Measurements from ENCODE around the gene ADGRV1. TPM values are rescaled to one million over a fixed set of nuclear protein-coding genes. Genes with fewer than 3 reads are reported as not detected.

ADGRV1 gene
- total and polyA plus RNA-seq, 12 donors: 129 to 2,577 (median 695) TPM

DNA sequence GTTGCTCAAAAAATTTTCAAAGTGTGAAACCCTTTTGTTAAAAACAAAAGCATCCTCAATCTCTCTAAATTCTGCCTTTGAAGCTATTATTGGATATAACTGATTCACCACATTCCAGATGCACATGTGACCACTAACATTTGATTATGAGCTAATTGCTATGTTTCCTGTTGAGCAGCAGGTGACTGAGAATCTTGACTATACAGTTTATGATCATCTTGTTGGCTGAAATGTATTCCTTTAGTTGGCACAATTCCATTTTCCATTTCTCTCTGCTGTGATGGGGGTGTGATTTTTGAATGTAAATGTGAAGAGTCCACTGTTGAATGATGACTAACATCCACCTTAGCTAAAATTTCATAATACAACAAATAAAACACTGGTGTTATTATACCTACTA, 39.9 kb upstream of the ADGRV1 start:
- TF ChIP-seq POLR2A (IDR thresholded peaks at IDR 0.05): no peak
- TF ChIP-seq, protein P1, sequence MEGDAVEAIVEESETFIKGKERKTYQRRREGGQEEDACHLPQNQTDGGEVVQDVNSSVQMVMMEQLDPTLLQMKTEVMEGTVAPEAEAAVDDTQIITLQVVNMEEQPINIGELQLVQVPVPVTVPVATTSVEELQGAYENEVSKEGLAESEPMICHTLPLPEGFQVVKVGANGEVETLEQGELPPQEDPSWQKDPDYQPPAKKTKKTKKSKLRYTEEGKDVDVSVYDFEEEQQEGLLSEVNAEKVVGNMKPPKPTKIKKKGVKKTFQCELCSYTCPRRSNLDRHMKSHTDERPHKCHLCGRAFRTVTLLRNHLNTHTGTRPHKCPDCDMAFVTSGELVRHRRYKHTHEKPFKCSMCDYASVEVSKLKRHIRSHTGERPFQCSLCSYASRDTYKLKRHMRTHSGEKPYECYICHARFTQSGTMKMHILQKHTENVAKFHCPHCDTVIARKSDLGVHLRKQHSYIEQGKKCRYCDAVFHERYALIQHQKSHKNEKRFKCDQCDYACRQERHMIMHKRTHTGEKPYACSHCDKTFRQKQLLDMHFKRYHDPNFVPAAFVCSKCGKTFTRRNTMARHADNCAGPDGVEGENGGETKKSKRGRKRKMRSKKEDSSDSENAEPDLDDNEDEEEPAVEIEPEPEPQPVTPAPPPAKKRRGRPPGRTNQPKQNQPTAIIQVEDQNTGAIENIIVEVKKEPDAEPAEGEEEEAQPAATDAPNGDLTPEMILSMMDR (IDR thresholded peaks at IDR 0.05): no peak
- H3K27me3 ChIP-seq: no peaks in the 10 kb centered on the region
- H3K9me3 ChIP-seq (replicated peaks in 1 of 3): no peaks in the 10 kb centered on the region
- no peak overlapping the region for H3K4me3 ChIP-seq
- no peaks in the 10 kb centered on the region for H3K4me1 ChIP-seq (replicated peaks in 1 of 2)
- intact Hi-C loops (cut with DNase I): no loop called here
- no peak for DNase-seq
- H3K27ac ChIP-seq: no peak overlapping the region
- H3K36me3 ChIP-seq (replicated peaks in 1 of 2): peaks cover 0 to 16% of the 10 kb centered on the region in 2 donors

DNA sequence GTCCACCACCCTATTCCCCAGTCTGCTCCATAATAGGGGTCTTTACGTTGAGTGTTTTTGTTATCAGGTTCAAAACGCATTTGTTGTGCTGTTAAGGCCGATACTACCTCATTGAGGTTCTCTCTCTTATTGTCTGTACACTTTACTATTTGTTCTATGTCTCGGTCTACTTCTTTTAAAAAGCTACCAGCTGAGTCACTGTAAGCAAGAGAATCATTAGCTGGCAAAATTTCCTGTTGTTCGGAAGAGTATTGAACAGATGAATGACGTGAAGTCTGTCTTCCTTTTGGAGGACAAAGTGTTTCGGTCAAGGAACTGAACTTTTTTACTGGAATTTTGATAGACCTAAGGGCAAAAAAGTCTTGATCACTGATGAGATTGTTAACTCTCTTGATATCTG, 39.5 kb upstream of the ADGRV1 start:
- Histone ChIP-seq H3K27ac (no peak overlapping the region), H3K9me3 (replicated peaks in 1 of 3) (no peaks in the 10 kb centered on the region), H3K4me3 (no peak overlapping the region), H3K27me3 (no peaks in the 10 kb centered on the region), H3K4me1 (replicated peaks in 1 of 2) (no peaks in the 10 kb centered on the region), H3K36me3 (replicated peaks in 1 of 2) (peaks cover 0 to 19% of the 10 kb centered on the region in 2 donors)
- no peak for DNase-seq
- TF ChIP-seq POLR2A (IDR thresholded peaks at IDR 0.05): no peak
- TF ChIP-seq, protein P1 (IDR thresholded peaks at IDR 0.05): no peak
- WGBS, 4 donors: 89 to 95% (median 91%) methylated on average over 7 of the region's 7 CpGs
- intact Hi-C loops (cut with DNase I): no loop called here

DNA sequence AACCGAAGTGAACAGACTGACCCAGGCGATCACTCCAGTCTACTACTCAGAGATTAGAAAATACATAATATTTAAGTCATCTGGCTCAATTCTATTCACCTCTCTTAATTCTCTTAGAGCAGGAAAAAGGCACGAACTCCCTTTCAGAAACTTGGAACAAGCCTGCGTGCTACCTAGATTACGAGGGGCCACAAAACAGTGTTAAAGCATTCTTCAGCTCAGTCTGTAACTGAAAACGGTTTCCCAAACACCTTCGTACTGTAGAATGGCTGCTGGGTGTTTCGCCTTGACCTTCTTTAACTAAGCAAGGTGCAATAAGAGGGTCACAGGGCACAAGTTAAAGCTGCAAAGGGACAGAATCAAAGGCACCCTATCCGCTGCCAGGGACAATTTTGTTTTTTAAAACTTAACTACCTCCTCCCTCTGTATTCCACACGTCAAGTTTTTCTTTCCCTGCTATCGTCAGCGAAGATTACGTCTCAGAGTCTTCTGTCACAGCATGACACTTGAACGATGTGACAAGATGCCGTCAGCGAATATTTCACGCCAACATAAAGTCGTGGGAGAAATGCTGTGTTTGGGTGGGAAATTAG, 29.9 kb upstream of the ADGRV1 start:
- Histone ChIP-seq H3K4me1 (replicated peaks in 1 of 2) (peaks cover 5 to 39% of the 10 kb centered on the region in 2 donors), H3K9me3 (replicated peaks in 1 of 3) (no peaks in the 10 kb centered on the region), H3K27me3 (no peaks in the 10 kb centered on the region), H3K27ac (peak overlapping the region; percentile 17 to 94 (median 91)), H3K36me3 (replicated peaks in 1 of 2) (peaks cover 0 to 12% of the 10 kb centered on the region in 2 donors), H3K4me3 (peak overlapping the region; percentile 70 to 96 (median 76))
- intact Hi-C loops (cut with DNase I): no loop called here
- no peak for TF ChIP-seq POLR2A (IDR thresholded peaks at IDR 0.05)
- TF ChIP-seq, protein P1 (IDR thresholded peaks at IDR 0.05): no peak
- WGBS, 4 donors: 1 to 2% (median 2%) methylated on average over 18 of the region's 18 CpGs
- DNase-seq: peak in 4 of 7 donors; percentile 7 to 22 (median 16)

DNA sequence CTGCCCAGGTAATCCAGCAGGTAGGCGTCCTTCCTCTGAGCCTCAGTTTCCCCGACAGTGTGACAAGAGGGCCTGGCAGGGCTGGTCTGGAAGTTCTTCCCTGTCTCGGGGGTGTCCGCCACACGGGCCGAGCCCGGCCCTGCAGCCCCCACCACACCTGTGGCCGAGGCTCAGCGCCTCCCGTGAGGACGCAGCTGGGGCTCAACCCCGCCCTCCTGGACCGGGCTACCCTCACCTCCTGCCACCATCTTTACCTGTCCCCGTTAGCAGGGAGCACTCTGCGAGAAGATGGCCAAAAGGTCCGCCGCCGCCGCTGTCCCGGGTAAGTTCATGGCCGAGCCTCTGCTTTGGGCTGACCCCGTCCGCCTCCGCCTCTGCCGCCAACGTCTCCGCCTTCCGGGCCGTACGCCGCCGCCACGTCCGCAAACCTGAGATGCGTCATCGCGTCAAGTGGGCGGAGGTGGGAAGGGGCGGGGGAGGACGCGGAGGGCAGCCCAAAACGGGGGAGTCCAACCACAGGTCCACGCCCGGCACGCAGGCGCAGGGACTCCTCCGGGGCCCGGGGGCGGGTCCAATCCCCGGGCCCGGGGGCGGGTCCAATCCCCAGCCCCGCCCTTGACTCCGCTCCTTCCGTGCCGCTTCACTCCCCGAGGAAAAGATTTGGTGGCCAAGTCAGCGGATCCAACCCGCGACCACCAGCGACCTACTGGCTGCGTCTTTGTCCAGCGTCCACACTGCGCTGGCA, 29.2 kb upstream of the ADGRV1 start, which contains the start of gene LYSMD3:
Gene LYSMD3, minus strand, starts transcription at position 391 of the 745 bp plus-strand sequence. CDS start 4,295 bp downstream, outside the sequence.
- 0 to 1% (median 1%) methylated on average over 7 to 64 of the region's 64 CpGs for WGBS, 4 donors

More for the DNA sequence above, 29.2 kb upstream of the ADGRV1 start, which contains the start of gene LYSMD3:
- peak; percentile 71 to 94 for TF ChIP-seq POLR2A (IDR thresholded peaks at IDR 0.05)
- TF ChIP-seq, protein P1 (IDR thresholded peaks at IDR 0.05): peak in 1 of 6 experiments; percentile 9
- Histone ChIP-seq H3K27ac (peak within 1 kb of the TSS; percentile 17 to 94 (median 91)), H3K9me3 (replicated peaks in 1 of 3) (no peaks in the 10 kb centered on the region), H3K4me1 (replicated peaks in 1 of 2) (peaks cover 5 to 39% of the 10 kb centered on the region in 2 donors), H3K36me3 (replicated peaks in 1 of 2) (peaks cover 0 to 6% of the 10 kb centered on the region in 2 donors), H3K4me3 (peak within 1 kb of the TSS; percentile 70 to 98 (median 76)), H3K27me3 (no peaks in the 10 kb centered on the region)
- intact Hi-C loops (cut with DNase I): no loop called here
- DNase-seq: peak; percentile 98 to 99 (median 98)
